Lung (tissue), 12 donors: ENCODE results near the gene EGFR. TPM values are rescaled to one million over a fixed set of nuclear protein-coding genes. Genes with fewer than 3 reads are reported as not detected.
"Not testable (repeated sequence)": the region's sequence is repeated elsewhere in the genome, so short reads cannot be mapped to it uniquely, and the experiment has no call there.

Source experiments
- ATAC-seq: fragments of 200-7000 bp; cut with Tn5 transposase; one replicate; pipeline ENCODE4 v1.9.1; 2020; ENCODE audit warnings: moderate number of reproducible peaks; ENCODE audit not compliant: insufficient read depth, low FRiP score
- DNase-seq, 3 donors: peaks; one replicate each; pipeline ENCODE4 v3.0.0-alpha.2; 2013 to 2017
- H3K27ac ChIP-seq, 2 donors: one replicate each; pipeline ENCODE4 v1.5.1; 2013; ENCODE audit warnings: mild to moderate bottlenecking in 2 of 2, moderate library complexity in 2 of 2, control low read depth in 1 of 2, inconsistent platforms in 1 of 2, low read depth in 1 of 2, low read length in 1 of 2
- H3K27me3 ChIP-seq, 3 donors: one replicate each; pipeline ENCODE4 v1.5.1; 2013; ENCODE audit warnings: low read length in 2 of 3; ENCODE audit not compliant: control insufficient read depth in 3 of 3, insufficient read depth in 3 of 3
- H3K36me3 ChIP-seq, 4 donors: one replicate each; pipeline ENCODE4 v1.5.1; 2013; ENCODE audit warnings: low read length in 4 of 4, mild to moderate bottlenecking in 1 of 4, moderate library complexity in 1 of 4; ENCODE audit not compliant: control insufficient read depth in 4 of 4, insufficient read depth in 4 of 4
- H3K4me1 ChIP-seq, 5 donors: one replicate each; pipeline ENCODE4 v1.5.1; 2013; ENCODE audit warnings: low read length in 5 of 5, mild to moderate bottlenecking in 2 of 5, moderate library complexity in 1 of 5; ENCODE audit not compliant: control insufficient read depth in 5 of 5, insufficient read depth in 5 of 5
- H3K4me3 ChIP-seq: one replicate; pipeline ENCODE4 v1.5.1; 2013; ENCODE audit warnings: mild to moderate bottlenecking, control low read depth, moderate library complexity
- H3K9ac ChIP-seq, 2 donors: one replicate each; pipeline ENCODE4 v1.5.1; 2013; ENCODE audit warnings: low read length in 2 of 2, control low read depth in 1 of 2; ENCODE audit not compliant: insufficient read depth in 1 of 2
- H3K9me3 ChIP-seq, 4 donors: one replicate each; pipeline ENCODE4 v1.5.1; 2013; ENCODE audit warnings: low read length in 3 of 4, mild to moderate bottlenecking in 1 of 4, moderate library complexity in 1 of 4; ENCODE audit not compliant: control insufficient read depth in 4 of 4, insufficient read depth in 3 of 4
- CTCF ChIP-seq: IDR thresholded peaks from 2 replicates; pipeline ENCODE4 v1.5.1; 2012; ENCODE audit warnings: mild to moderate bottlenecking; ENCODE audit errors: control extremely low read depth, extremely low read depth
- whole genome bisulfite sequencing, 2 donors: extraction: QIAGEN DNeasy Blood & Tissue Kit; methylation state at CpG; one replicate each; pipeline ENCODE4 v1.1.7; 2013; 5-methylcytosine and 5-hydroxymethylcytosine counted together
- polyA plus RNA-seq, 2 donors: library from polyadenylated mRNA; stranded (reverse); fragments of 200-250 nt; gene quantifications; one replicate each; pipeline ENCODE4 v1.2.1, GENCODE V29; 2013
- total RNA-seq, 2 donors: library from RNA; depleted of rRNA in 1 of 2; stranded (reverse); fragments of >200 nt in 1 of 2; gene quantifications; one replicate each; pipeline ENCODE4 v1.2.1, GENCODE V29; 2014 to 2021
- donor health status: control.
- donor health status: control.
- donor health status: Bipolar disorder and iron deficiency.
- donor health status: healthy.
- donor health status: DM: yes; HTN: yes; CAD: no.

The EGFR gene
- total and polyA plus RNA-seq, 4 donors = 11.6 to 78.7 (median 37.1) TPM

GRCh38 chr7:55032069-55032699 lies 13.4 kb downstream of the EGFR start:
- peaks cover 0 to 23% (median 15%) of the 10 kb centered on the region in 5 donors for H3K4me1 ChIP-seq
- H3K4me3 ChIP-seq = no peak overlapping the region
- H3K9ac ChIP-seq = no peak overlapping the region
- WGBS, 2 donors = 91 to 93% methylated on average over 9 of the region's 9 CpGs
- DNase-seq = no peak
- H3K27me3 ChIP-seq = no peaks in the 10 kb centered on the region
- ATAC-seq = no peak
- no peaks in the 10 kb centered on the region for H3K9me3 ChIP-seq
- peaks cover 0 to 2% (median 0%) of the 10 kb centered on the region in 4 donors for H3K36me3 ChIP-seq
- no peak for TF ChIP-seq CTCF
- no peak overlapping the region for H3K27ac ChIP-seq

GRCh38 chr7:55033236-55033846 lies 14.5 kb downstream of the EGFR start:
- no peaks in the 10 kb centered on the region for H3K27me3 ChIP-seq
- no peak overlapping the region for H3K4me3 ChIP-seq
- peaks cover 0 to 19% (median 14%) of the 10 kb centered on the region in 5 donors for H3K4me1 ChIP-seq
- no peak overlapping the region for H3K9ac ChIP-seq
- H3K27ac ChIP-seq = no peak overlapping the region
- 88 to 89% methylated on average over 10 of the region's 10 CpGs for WGBS, 2 donors
- no peak for TF ChIP-seq CTCF
- H3K36me3 ChIP-seq = peaks cover 0 to 2% (median 0%) of the 10 kb centered on the region in 4 donors
- H3K9me3 ChIP-seq = no peaks in the 10 kb centered on the region
- DNase-seq (no peak), ATAC-seq (no peak)

GRCh38 chr7:55034776-55035175 lies 16.0 kb downstream of the EGFR start:
- no peak for DNase-seq
- no peaks in the 10 kb centered on the region for H3K27me3 ChIP-seq
- WGBS, 2 donors = 52 to 67% methylated on average over 2 of the region's 2 CpGs
- no peak for TF ChIP-seq CTCF
- no peak overlapping the region for H3K4me3 ChIP-seq
- peaks cover 0 to 2% (median 0%) of the 10 kb centered on the region in 4 donors for H3K36me3 ChIP-seq
- no peak for ATAC-seq
- peaks cover 0 to 15% (median 11%) of the 10 kb centered on the region in 5 donors for H3K4me1 ChIP-seq
- H3K9me3 ChIP-seq = no peaks in the 10 kb centered on the region
- no peak overlapping the region for H3K27ac ChIP-seq
- no peak overlapping the region for H3K9ac ChIP-seq

DNA sequence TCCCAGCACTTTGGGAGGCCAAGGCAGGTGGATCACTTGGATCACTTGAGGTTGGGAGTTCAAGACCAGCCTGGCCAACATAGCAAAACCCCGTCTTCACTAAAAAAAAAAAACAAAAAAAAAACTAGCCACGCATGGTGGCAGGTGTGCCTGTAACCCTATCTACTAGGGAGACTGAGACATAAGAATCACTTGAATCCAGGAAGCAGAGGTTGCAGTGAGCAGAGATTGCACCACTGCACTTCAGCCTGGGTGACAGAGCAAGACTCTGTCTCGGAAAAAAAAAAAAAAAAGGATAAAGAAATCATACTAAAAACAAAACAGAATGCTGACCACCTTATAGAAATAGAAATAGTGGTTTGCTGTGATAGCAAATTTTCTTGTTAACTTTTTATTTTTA lies 16.6 kb downstream of the EGFR start:
- H3K9me3 ChIP-seq, H3K36me3 ChIP-seq, H3K27ac ChIP-seq, H3K9ac ChIP-seq, H3K27me3 ChIP-seq, DNase-seq, ATAC-seq, H3K4me3 ChIP-seq: not testable (repeated sequence)
- peaks cover 0 to 11% (median 7%) of the 10 kb centered on the region in 5 donors for H3K4me1 ChIP-seq
- 70 to 84% methylated on average over 3 of the region's 3 CpGs for WGBS, 2 donors
